ENCODE results near the gene SLU7. TPM values are rescaled to one million over a fixed set of nuclear protein-coding genes. Genes with fewer than 3 reads are reported as not detected.

SLU7 gene
- total RNA-seq, 1 experiment from 2014 or later, result 43.6 TPM

DNA sequence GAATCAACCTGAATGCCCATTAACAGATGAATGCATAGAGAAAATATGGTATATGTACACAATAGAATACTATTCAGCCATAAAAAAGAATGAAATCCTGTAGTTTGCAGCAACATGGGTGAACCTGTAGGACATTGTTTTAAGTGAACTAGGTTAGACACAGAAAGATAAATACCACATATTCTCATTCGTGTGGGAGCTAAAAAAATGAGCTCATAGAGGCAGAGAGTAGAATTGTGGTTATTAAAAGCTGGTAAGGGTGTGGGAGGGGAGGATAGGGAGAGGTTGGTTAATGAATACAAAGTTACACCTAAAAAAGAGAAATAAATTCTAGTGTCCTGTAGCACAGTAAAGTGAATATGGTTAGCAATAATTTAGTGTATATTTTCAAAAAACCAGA is 26.3 kb upstream of the SLU7 start:
- H3K27me3 ChIP-seq (ENCODE audit: insufficient read depth, low read length), result peaks cover 19% of the 10 kb centered on the region; the same call in 1 of the 2 replicates
- no peak overlapping the region for H3K9ac ChIP-seq (ENCODE audit: low read length)
- H3K9me3 ChIP-seq (ENCODE audit: control insufficient read depth in 1 of 2, insufficient read depth in 1 of 2, low read depth in 1 of 2, low read length in 2 of 2), result no peaks in the 10 kb centered on the region
- no peak overlapping the region for H3K4me2 ChIP-seq (ENCODE audit: low read length)
- H3K4me1 ChIP-seq (ENCODE audit: control insufficient read depth in 1 of 2, insufficient read depth in 2 of 2, low read length in 2 of 2), result no peaks in the 10 kb centered on the region
- H3K79me2 ChIP-seq (ENCODE audit: insufficient read depth, low read length), result no peaks in the 10 kb centered on the region
- H2AFZ ChIP-seq (ENCODE audit: low read depth, low read length, poor library complexity, severe bottlenecking), result no peak overlapping the region
- POLR2A ChIA-PET, result no interaction called here
- BruUV-seq (replicated peaks), result no TSS peak
- CTCF ChIA-PET, result no interaction called here
- no peak overlapping the region for H3K27ac ChIP-seq (ENCODE audit: low read depth, low read length)
- H3K36me3 ChIP-seq (ENCODE audit: control insufficient read depth in 1 of 2, insufficient read depth in 2 of 2, low read length in 2 of 2), result no peaks in the 10 kb centered on the region
- RAD21 ChIA-PET (ENCODE audit: low non-redundant PET in 1 of 2, low total read pairs in 2 of 2, uncharacterized antibody in 2 of 2, unreplicated experiment in 2 of 2), result no interaction called here
- H4K20me1 ChIP-seq (ENCODE audit: insufficient read depth), result no peaks in the 10 kb centered on the region
- intact Hi-C loops (cut with micrococcal nuclease), result no loop called here
- H3K9me2 ChIP-seq (ENCODE audit: insufficient read depth), result no peaks in the 10 kb centered on the region
- H3K4me3 ChIP-seq (replicated peaks in 1 of 2; ENCODE audit: low read depth in 1 of 2, low read length in 2 of 2), result no peak overlapping the region
- no peak for ATAC-seq
- DNase-seq (ENCODE audit: low read depth, low spot score), result no peak
- TF ChIP-seq ELF1 (IDR thresholded peaks at IDR 0.05; ENCODE audit: borderline replicate concordance, low read depth) (no peak), SRF (IDR thresholded peaks at IDR 0.05; ENCODE audit: low read depth) (no peak), POLR2A (IDR thresholded peaks at IDR 0.05; ENCODE audit: borderline replicate concordance, extremely low read depth, insufficient read depth, insufficient read length) (no peak), TCF7L2 (IDR thresholded peaks at IDR 0.05; ENCODE audit: borderline replicate concordance, extremely low read depth, insufficient read depth, insufficient read length) (no peak), EGR1 (IDR thresholded peaks at IDR 0.05; ENCODE audit: low read depth) (no peak), EZH2phosphoT487 (IDR thresholded peaks at IDR 0.05; ENCODE audit: borderline replicate concordance) (no peak), ZBTB33 (IDR thresholded peaks at IDR 0.05; ENCODE audit: extremely low read depth, insufficient replicate concordance, low read length) (no peak), ZNF274 (IDR thresholded peaks at IDR 0.05; ENCODE audit: low read depth, low read length) (no peak), EZH2 (IDR thresholded peaks at IDR 0.05) (no peak), JUND (IDR thresholded peaks at IDR 0.05) (no peak), ZFX (IDR thresholded peaks at IDR 0.05) (no peak)
- TF ChIP-seq, protein P1, sequence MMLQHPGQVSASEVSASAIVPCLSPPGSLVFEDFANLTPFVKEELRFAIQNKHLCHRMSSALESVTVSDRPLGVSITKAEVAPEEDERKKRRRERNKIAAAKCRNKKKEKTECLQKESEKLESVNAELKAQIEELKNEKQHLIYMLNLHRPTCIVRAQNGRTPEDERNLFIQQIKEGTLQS (IDR thresholded peaks at IDR 0.05), result no peak
